Fibroblast of mammary gland (primary cell): ENCODE data around the gene LUC7L2.

ENCODE experiments used
- DNase-seq: peaks from one replicate; pipeline ENCODE4 v3.0.0-alpha.2; 2010; ENCODE audit warnings: low read depth
- H3K4me3 ChIP-seq: 2 replicates; pipeline ENCODE4 v1.5.1; 2011; ENCODE audit warnings: low read depth, mild to moderate bottlenecking, low read length, moderate library complexity; ENCODE audit not compliant: control insufficient read depth
- CTCF ChIP-seq: conservative IDR thresholded peaks from 2 replicates; pipeline ENCODE4 v1.5.1; 2011; ENCODE audit warnings: low read depth, low read length, inconsistent platforms; ENCODE audit not compliant: control insufficient read depth, insufficient read depth

LUC7L2 gene

GRCh38 chr7:139361523-139361922 lies 1.8 kb downstream of the LUC7L2 start:
- DNase-seq, result no peak
- no peak for TF ChIP-seq CTCF
- H3K4me3 ChIP-seq, result peak overlapping the region; percentile 78

GRCh38 chr7:139362302-139362701 lies 2.6 kb downstream of the LUC7L2 start:
- no peak overlapping the region for H3K4me3 ChIP-seq
- DNase-seq, result peak; percentile 31
- TF ChIP-seq CTCF, result no peak

DNA sequence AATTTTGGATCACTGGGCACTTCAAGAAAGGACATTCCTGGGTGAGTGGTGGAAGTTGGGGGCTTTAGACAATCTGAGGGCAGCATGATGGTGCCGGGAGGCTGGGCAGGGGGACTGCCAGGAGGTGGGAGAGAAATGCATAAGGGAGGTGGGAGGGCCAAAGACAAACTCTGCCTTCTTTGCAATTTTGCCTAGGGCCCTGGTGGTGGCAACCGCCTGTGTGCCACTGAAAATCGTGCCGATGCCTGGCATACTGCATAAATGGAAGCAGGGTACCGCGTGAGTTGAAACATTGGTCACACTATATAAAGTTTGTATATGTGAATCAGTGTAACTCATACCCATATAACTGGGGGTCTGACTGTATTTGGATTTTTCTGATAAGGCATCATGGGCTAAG lies 3.3 kb downstream of the LUC7L2 start:
- H3K4me3 ChIP-seq, result no peak overlapping the region
- no peak for DNase-seq
- TF ChIP-seq CTCF, result no peak

GRCh38 chr7:139365336-139365735 lies 5.6 kb downstream of the LUC7L2 start:
- no peak for DNase-seq
- no peak for TF ChIP-seq CTCF
- H3K4me3 ChIP-seq, result no peak overlapping the region

DNA sequence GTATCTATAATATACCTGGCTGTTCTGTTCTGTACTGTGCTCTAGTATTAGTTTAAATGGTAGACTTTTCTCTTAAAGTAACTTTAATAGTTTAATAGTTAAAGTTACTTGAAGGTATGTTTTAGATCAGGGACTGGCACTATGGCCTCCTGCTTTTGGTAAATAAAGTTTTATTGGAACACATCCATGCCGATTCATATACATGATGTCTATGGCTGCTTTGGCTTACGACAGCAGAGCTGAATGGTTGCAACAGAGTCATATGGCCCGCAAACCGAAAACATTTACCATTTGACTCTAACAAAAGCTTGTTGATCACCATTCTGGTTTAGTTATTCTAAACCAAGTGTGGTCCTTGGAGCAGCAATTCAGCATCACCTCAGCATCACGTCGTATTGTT lies 6.7 kb downstream of the LUC7L2 start:
- no peak overlapping the region for H3K4me3 ChIP-seq
- DNase-seq, result no peak
- TF ChIP-seq CTCF, result no peak

- TF ChIP-seq CTCF, result no peak
- no peak for DNase-seq
- H3K4me3 ChIP-seq, result no peak overlapping the region
Observed at GRCh38 chr7:139367438-139368155, 7.9 kb downstream of the LUC7L2 start.

- DNase-seq, result no peak
- no peak overlapping the region for H3K4me3 ChIP-seq
- no peak for TF ChIP-seq CTCF
Observed at GRCh38 chr7:139370301-139370942, 10.7 kb downstream of the LUC7L2 start.
